Mucosa of gallbladder (tissue), 1 donor: ENCODE results near the gene ARF4. TPM values are rescaled to one million over a fixed set of nuclear protein-coding genes. Genes with fewer than 3 reads are reported as not detected.
A peak's percentile ranks its signal among the peaks of the same experiment; 100 is the strongest.

ENCODE experiments used
- DNase-seq: peaks from one replicate; pipeline ENCODE4 v3.0.0-alpha.2; 2020; ENCODE audit warnings: low spot score
- total RNA-seq: library from RNA; stranded (reverse); gene quantifications from one replicate; pipeline ENCODE4 v1.2.1, GENCODE V29; 2021
- donor health status: DM: no; HTN: no; CAD: no.

Gene ARF4
- total RNA-seq, 1 donor from 2014 or later: 149 TPM

DNA sequence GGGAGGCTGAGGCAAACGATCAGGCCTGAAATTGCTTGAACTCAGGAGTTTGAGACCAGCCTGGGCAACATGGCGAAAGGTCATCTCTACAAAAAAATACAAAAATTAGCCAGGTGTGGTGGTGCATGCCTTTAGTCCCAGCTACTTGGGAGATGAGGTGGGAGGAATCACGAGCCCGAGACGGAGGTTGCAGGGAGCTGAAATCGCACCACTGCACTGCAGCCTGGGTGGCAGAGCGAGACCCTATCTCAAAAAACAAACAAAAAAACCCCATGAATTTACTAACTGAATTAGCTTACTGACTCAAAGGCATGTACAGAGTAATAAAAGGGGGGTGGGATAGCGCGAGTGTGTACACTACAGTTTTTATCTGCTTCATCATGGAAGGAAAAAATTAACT lies 19.3 kb downstream of the ARF4 start:
- no peak for DNase-seq

DNA sequence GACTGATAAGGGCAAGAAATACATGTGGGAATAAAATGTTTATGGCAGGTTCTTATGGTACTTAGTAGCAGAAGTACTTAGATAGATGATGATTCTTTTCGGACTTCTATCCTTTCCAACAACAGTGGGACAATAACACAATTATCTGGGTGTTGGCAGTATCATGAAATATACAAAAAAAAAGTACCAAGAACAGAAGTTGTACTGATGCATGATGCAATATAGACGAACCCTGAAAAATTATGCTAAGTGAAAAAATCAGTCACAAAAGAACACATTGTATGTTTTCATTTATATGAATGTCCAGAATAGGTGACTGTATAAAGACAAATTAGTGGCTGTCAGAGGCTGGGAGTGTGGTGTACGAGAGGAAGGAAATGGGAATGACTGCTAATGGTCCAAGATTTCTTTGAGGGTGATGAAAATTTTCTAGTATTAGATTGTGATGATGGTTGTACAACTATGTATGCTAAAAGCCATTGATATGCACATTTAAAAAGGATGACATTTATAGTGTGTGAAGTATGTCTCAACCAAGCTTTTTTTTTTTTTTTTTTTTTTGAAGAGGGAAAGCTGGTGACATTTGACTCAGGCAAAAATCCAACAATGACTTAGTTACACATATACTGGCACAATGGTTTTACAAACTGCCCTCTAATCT lies 21.0 kb downstream of the ARF4 start:
- no peak for DNase-seq

DNA sequence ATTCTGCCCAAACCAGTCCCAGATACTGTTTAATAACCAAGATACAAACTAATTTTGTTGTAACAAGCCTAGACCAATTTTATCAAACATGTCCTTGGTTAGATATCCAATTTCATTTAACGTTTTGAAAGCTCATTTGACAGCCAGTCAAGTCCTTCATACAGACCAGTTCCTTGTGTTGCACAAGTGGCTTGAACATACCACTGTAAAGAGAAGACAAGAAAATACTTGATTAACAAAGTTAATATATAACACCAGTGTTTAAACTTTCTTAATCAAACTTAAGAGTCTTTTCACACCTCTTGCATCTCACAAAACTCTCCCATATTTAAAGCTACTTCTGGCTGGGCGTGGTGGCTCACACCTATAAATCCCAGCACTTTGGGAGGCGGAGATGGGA lies 25.0 kb downstream of the ARF4 start:
- DNase-seq: no peak

DNA sequence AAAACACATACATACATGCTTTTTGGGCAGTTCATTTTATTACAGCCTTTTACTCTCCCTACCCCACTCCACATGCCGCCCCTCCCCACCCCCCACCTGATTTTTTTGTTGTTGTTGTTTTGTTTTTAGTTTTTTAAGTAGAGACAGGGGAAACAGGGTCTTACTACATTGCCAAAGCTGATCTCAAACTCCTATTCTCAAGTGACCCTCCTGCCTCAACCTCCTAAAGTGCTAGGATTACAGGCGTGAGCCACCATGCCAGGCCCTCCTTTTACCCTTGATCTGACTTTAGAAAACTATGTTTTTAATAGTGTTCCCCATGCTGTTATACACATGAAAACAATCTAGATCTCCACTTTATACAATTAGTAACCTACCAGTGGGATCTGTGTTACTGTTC lies 26.3 kb downstream of the ARF4 start:
- no peak for DNase-seq

DNA sequence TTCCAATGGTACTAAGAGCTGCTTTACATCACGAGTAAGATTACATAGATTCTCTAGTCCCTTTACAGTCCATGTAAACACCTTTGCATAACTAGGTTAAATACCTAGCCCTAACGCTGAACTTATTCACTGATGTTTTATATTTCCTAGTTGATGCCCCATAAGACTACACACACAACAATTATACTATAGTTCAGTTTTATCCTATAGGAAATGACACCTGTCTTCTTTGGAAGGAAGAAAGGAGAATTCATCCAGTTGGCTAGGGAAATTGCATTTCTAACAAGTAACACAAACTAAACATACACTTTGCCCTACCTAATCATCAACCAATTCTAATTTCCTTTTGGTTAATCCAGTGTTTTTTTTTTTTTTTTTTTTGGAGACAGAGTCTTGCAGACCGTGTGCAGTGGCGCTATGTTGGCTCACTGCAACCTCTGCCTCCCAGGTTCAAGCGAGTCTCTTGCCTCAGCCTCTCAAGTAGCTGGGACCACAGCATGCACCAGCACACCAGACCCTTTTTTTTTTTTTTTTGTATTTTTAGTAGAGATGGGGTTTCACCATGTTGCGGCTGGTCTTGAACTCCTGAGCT lies 27.2 kb downstream of the ARF4 start:
- DNase-seq: no peak

DNA sequence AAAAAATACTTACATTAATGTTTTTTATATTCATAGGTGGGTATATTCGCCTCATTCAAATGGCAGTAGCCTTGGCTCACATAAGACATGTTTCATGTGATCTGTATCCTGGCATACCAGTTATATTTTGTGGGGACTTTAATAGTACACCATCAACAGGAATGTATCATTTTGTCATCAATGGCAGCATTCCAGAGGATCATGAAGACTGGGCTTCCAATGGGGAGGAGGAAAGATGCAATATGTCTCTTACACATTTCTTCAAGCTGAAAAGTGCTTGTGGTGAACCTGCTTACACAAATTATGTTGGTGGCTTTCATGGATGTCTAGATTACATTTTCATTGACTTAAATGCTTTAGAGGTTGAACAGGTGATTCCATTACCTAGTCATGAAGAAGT lies 37.6 kb downstream of the ARF4 start:
- no peak for DNase-seq

DNA sequence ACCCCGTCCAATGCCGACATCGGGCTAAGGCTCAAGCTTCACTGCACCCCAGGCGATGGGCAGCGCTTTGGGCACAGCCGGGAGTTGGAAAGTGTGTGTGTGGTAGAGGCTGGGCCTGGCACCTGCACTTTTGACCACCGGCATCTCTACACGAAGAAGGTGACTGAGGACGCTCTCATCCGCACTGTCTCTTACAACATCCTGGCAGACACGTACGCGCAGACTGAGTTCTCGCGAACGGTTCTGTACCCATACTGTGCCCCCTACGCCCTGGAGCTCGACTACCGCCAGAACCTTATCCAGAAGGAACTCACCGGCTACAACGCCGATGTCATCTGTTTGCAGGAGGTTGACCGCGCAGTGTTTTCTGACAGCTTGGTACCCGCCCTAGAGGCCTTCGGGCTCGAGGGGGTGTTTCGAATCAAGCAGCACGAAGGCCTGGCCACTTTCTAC lies 40.0 kb downstream of the ARF4 start:
- DNase-seq: no peak

DNA sequence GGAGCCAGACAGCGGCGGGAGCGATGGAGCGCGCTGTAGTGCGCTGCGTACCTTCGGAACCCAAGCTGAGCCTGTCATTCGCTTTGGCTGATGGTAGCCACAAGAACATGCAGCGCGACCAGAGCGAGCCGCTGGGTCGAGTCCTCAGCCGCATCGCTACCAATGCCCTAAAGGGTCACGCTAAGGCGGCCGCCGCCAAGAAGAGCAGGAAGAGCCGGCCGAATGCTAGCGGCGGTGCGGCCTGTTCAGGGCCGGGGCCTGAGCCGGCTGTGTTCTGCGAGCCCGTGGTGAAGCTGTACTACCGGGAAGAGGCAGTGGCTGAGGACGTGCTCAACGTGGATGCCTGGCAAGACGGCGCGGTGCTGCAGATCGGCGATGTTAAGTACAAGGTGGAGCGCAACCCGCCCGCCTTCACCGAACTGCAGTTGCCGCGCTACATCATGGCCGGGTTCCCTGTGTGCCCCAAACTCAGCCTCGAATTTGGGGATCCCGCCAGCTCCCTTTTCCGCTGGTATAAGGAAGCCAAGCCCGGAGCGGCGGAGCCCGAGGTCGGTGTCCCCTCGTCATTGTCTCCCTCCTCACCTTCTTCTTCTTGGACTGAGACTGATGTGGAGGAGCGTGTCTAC lies 40.6 kb downstream of the ARF4 start:
- DNase-seq: no peak

DNA sequence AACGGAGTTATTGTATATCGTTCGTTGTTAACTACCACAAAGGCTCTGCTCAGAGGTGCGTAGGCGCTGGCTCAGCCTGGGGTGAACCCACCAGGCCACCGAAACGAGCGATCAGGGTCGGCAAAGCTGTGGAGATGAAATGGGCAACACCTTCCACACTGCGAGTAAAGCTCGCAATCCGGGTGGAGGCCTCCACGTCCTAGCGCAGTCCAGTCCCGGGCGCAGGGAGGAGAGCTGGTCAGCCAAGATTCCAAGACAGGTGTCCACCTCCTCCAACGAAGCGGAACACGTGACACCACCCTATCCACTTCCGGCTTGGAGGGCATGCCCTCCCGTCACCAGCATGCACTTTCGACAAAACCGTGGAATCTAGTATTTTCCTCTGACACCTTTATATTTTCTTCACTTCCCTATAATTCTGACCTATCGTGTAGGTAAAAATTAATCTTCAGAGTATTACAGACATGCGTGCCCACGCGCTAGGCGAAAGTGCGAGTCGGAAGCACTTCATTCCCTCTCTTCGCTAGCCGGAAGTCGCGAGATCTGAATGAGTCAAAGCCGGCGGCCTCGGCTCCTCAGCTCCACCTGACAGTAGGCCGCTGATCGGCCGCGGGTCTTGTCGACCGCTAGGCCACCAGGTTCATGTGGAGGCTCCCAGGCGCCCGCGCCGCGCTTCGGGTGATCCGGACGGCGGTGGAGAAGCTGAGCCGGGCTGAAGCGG lies 41.2 kb downstream of the ARF4 start, which contains the start of gene PDE12:
PDE12 (plus strand) TSS at position 537 of the 721 bp plus-strand sequence; CDS start at position 643, 106 bp downstream.
- peak; percentile 87 for DNase-seq

DNA sequence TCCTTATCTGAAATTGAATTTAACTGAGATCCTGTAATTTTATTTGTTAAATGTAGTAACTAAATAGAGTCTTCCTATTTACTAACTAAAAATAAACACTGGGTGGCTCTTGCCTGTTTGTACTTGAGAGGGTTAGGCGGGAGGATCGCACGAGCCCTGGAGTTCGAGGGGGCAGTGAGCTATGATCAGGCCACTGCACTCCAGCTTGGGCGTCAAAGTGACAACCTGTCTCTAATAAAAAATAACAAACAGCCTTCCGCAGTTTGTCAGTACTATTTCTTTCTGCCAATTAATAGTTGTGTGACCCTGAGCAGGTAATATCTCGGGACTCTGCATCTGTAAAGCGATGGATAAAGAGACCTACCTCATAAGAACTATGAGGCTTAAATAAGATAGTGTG lies 41.8 kb downstream of the ARF4 start:
- no peak for DNase-seq

DNA sequence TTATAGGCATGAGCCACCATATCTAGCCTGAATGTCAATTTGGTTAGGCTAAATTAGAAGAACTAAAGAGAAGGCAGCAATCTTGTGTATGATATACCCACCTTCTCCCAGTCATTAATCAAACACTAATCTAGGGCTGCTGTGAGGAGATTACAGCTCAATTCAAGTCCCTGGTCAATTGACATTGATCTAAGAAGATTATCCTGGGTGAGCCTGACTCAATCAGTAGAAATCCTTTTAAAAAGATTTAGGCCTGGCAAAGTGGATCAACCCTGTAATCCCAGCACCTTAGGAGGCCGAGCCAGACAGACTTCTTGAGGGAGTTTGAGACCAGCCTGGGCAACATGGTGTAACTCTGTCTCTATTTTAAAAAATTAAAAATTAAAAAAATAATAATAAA lies 50.5 kb downstream of the ARF4 start:
- no peak for DNase-seq

DNA sequence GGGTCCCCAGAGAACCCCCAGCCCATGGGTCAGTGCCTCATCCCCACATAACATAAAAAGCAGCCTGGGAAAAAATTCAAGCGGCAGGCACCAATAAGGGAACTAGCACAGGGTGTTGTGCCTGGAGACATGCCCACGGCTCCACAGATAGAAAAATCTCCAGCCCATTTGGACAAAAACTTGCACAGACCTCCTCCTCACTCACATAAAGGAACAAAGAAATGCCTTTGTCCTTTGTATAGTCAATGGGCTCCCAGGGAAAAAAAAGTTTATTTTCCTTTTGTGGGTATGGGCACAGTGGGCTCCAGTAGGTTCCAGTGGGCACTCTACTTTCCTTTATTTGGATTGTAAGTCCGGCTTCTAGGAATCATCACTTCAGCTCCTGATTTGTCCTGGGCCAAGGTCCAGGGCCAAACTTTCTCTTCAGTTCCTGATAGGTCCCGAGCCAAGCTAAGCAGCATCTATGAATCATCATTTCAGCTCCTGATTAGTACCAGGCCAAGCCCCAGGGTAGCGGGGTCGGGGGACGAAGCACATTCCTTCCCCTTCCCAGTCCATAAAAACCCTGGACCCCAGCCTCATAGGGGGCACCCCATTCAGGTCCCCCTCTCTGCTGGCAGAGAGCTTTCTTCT lies 51.4 kb downstream of the ARF4 start:
- peak; percentile 28 for DNase-seq

DNA sequence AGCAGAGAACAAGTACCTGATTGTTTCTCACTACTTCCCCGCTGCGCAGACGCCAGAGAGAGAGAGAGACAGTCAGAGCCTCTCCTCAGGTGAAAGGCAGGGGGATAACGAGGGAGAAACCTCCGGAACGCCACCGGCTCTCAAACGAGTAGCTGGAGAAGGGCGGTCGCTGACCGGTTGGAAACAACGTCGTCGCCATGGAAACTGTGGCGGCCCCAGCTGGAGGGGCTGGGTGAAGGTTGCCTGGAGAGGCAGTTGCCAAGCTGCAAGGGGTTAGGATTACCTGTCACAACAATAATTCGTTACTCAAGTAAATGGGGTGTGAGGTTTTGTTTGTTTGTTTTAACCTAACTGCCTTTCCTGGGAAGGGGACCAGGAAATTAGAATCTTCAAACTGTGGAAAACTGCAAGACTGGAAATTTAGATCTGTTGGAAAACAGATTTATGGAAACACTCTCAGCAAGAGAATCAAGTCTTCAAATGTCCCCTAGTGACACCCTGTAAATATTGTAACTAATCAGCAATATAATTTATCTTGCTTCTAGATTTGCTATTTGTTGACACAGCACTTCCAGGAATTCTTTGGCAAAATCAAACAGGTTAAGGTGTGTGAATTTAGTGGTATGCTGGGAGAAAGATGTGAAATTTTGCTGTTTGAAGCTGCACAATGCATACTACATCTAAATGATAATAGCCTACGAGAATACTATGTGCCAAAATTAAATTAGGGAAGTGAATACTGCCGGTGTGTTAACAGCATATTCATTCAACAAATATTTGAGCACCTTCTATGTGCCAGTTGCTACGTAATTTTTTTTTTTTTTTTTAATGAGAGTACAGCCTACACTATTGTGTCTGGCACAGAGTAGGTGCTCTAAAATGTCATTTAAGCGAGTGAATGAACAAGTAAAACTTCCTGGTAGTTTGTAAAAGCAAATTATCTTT lies 52.7 kb downstream of the ARF4 start, which contains the start of gene DNAH12:
DNAH12 (minus strand) TSS at position 164 of the 945 bp plus-strand sequence. CDS start 1,474 bp downstream, outside the sequence.
- no peak for DNase-seq

DNA sequence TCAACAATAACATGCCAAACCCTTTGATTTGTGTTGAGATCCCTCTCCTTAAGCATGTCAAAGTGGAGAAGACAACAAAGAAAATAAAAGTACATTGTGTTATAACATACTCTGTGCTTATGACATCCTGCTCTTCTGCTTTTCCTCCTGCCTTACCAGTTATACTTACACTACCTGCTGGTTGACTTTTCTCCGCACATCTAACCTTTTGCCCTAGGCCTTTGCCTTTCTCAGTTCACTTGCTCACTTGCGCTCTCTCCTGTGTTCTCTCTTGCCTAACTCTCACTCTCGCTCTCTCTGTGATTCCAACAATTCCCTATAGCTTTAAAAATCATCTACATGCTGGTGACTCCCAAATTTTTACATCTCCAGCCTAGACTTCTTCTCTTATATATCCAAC lies 58.7 kb downstream of the ARF4 start:
- DNase-seq: no peak

DNA sequence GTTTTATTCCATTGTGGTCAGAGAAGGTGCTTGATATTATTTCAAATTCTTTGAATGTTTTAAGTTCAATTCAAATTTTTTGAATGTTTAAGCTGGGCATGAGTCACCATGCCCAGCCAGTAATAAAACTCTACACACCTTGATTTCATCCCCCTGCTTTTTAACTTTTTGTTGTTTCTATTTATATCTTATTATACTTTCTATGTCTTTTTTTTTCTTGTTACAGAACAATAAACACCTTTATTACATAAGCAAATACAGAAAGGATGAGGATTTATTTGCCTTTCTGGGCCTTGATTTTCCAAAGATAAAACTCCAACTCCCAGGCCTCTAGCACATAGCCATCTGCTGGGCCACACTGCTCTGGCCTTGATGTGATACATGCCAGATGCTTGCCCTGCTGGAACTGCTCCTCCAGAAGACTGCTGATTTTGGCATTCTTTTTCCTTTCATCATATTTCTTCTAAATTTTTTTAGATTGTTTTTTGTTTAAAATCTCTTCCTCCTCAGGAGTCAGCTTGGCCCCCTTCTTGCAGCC lies 67.0 kb downstream of the ARF4 start:
- no peak for DNase-seq

Other genes starting within 250 kb of the ARF4 start
- 0.52 TPM for gene DNAH12, start 53.0 kb downstream of the ARF4 start, total RNA-seq
- 24.3 TPM for gene PDE12, start 41.1 kb downstream of the ARF4 start, total RNA-seq
- 22.1 TPM for gene DENND6A, start 95.7 kb upstream of the ARF4 start, total RNA-seq
- gene SLMAP, start 159.0 kb upstream of the ARF4 start, total RNA-seq: 152 TPM